ENCODE data around the gene KRT17. TPM values are rescaled to one million over a fixed set of nuclear protein-coding genes. Genes with fewer than 3 reads are reported as not detected.

KRT17 gene
- total RNA-seq, 4 donors from 2014 or later, result 1.5 TPM; not detected in 3

- WGBS, 2 donors, result 73 to 80% methylated on average over 1 to 4 of the region's 9 CpGs
- Histone ChIP-seq H3K9me3 (no peaks in the 10 kb centered on the region), H3K27me3 (no peaks in the 10 kb centered on the region), H3K27ac (peak overlapping the region in 1 of 4 donors; percentile 50), H3K4me3 (no peak overlapping the region), H3K36me3 (no peaks in the 10 kb centered on the region), H3K4me1 (peaks cover 0 to 19% (median 12%) of the 10 kb centered on the region in 4 donors)
- DNase-seq (ENCODE audit: low spot score in 2 of 2), result no peak
- TF ChIP-seq CTCF (IDR thresholded peaks at IDR 0.05), result no peak
- no peak for TF ChIP-seq POLR2A (IDR thresholded peaks at IDR 0.05)
- no peak for TF ChIP-seq EP300 (IDR thresholded peaks at IDR 0.05)
Measured at GRCh38 chr17:41636652-41637051, 12.3 kb upstream of the KRT17 start.

GRCh38 chr17:41635121-41636097 lies 11.0 kb upstream of the KRT17 start:
- DNase-seq (ENCODE audit: low spot score in 2 of 2), result peak; percentile 38 to 43
- WGBS, 2 donors, result 40 to 49% methylated on average over 19 to 23 of the region's 28 CpGs
- no peak for TF ChIP-seq EP300 (IDR thresholded peaks at IDR 0.05)
- TF ChIP-seq POLR2A (IDR thresholded peaks at IDR 0.05), result no peak
- no peak for TF ChIP-seq CTCF (IDR thresholded peaks at IDR 0.05)
- H3K27ac ChIP-seq, result peak overlapping the region; percentile 27 to 64 (median 48)
- H3K27me3 ChIP-seq, result no peaks in the 10 kb centered on the region
- no peaks in the 10 kb centered on the region for H3K9me3 ChIP-seq
- peaks cover 0 to 19% (median 12%) of the 10 kb centered on the region in 4 donors for H3K4me1 ChIP-seq
- H3K36me3 ChIP-seq, result no peaks in the 10 kb centered on the region
- H3K4me3 ChIP-seq, result no peak overlapping the region

GRCh38 chr17:41634639-41635038 lies 10.3 kb upstream of the KRT17 start:
- H3K27ac ChIP-seq, result peak overlapping the region; percentile 22 to 64 (median 48)
- TF ChIP-seq POLR2A (IDR thresholded peaks at IDR 0.05) (no peak), EP300 (IDR thresholded peaks at IDR 0.05) (no peak), CTCF (IDR thresholded peaks at IDR 0.05) (no peak)
- no peaks in the 10 kb centered on the region for H3K9me3 ChIP-seq
- H3K4me1 ChIP-seq, result peaks cover 0 to 19% (median 12%) of the 10 kb centered on the region in 4 donors
- no peaks in the 10 kb centered on the region for H3K36me3 ChIP-seq
- no peak for DNase-seq (ENCODE audit: low spot score in 2 of 2)
- no peaks in the 10 kb centered on the region for H3K27me3 ChIP-seq
- no peak overlapping the region for H3K4me3 ChIP-seq
- WGBS, 2 donors, result 54 to 59% methylated on average over 7 of the region's 7 CpGs

GRCh38 chr17:41633556-41634199 lies 9.3 kb upstream of the KRT17 start:
- peaks cover 0 to 19% (median 12%) of the 10 kb centered on the region in 4 donors for H3K4me1 ChIP-seq
- H3K4me3 ChIP-seq, result no peak overlapping the region
- H3K9me3 ChIP-seq, result no peaks in the 10 kb centered on the region
- H3K27me3 ChIP-seq, result no peaks in the 10 kb centered on the region
- no peak for DNase-seq (ENCODE audit: low spot score in 2 of 2)
- peak overlapping the region in 1 of 4 donors; percentile 50 for H3K27ac ChIP-seq
- no peak for TF ChIP-seq POLR2A (IDR thresholded peaks at IDR 0.05)
- no peak for TF ChIP-seq CTCF (IDR thresholded peaks at IDR 0.05)
- no peak for TF ChIP-seq EP300 (IDR thresholded peaks at IDR 0.05)
- H3K36me3 ChIP-seq, result no peaks in the 10 kb centered on the region
- 85 to 88% methylated on average over 9 to 14 of the region's 14 CpGs for WGBS, 2 donors
